ENCODE data around the gene GOLGA5. TPM values are rescaled to one million over a fixed set of nuclear protein-coding genes. Genes with fewer than 3 reads are reported as not detected.

GOLGA5 gene
- total and polyA plus RNA-seq, 2 of the 8 experiments (the other 6 are each of a cell fraction or from before 2014, with no cell fraction given), result 13.0 to 25.4 TPM

DNA sequence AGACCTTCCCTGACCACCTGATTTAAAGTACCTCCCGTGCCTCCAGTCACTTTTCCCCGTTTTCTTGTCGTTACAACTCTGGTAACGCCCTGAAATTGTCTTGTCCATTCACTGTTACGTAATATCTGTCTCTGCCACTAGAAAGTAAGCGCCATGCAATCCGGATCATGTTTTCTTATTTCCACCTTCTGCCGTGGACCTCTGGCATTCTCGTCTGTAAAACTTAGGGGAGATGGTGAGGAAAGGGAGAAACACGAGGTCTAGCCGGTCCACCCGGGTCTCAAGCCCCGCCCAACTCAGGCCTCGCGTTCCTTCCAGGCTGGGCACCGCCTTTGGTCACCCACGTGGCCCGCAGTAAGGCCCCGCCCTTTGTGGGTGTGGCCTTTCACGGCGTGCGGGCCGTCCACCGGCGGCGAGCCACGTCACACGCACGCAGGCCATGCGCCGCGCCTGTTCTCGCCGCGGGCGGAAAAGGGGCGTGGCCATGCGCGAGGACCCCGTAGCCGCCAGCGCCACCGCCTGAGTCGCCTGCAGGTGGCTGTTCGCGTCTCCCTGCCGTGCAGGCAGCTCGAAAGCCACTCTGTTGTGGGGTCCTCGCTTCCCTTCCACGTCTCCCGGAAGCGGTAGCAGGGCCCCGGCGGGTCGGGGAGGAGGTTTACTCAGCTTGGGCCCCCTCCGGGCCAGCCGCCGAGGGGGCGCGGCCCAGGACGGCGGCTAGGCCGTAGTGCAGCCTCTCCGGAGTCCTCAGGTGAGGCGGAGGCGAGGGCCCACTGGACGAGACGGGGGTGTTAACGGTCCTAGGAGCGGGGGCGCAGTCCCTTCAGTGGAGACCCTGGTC lies at the start of gene GOLGA5 (continued):
- 0 out of 2 replicates have a peak, but pooled peaks have one; percentile 3 for TF ChIP-seq SRF (IDR thresholded peaks at IDR 0.05; ENCODE audit: low read depth, low read length)
- no peak for TF ChIP-seq RNF2 (IDR thresholded peaks at IDR 0.05; ENCODE audit: borderline replicate concordance, low read depth, low read length, missing control alignments, poor library complexity, severe bottlenecking)
- TF ChIP-seq POU5F1 (IDR thresholded peaks at IDR 0.05; ENCODE audit: low read depth, low read length), result no peak
- no peak for TF ChIP-seq TEAD4 (IDR thresholded peaks at IDR 0.05; ENCODE audit: low read depth, low read length)
- TF ChIP-seq POLR2A (IDR thresholded peaks at IDR 0.05; ENCODE audit: control extremely low read depth in 1 of 2, low read depth in 2 of 2, low read length in 2 of 2), result peak; percentile 68 to 80
- TF ChIP-seq NRF1 (IDR thresholded peaks at IDR 0.05; ENCODE audit: low read depth, low read length), result no peak
